ENCODE results near the gene ZNF14. TPM values are rescaled to one million over a fixed set of nuclear protein-coding genes. Genes with fewer than 3 reads are reported as not detected.

ZNF14 gene
- total RNA-seq, 1 donor from 2014 or later, result 21.0 TPM

- H3K79me2 ChIP-seq (ENCODE audit: low read depth), result peaks cover 19% of the 10 kb centered on the region
- H2AFZ ChIP-seq (replicated peaks), result no peak overlapping the region
- H3K9me3 ChIP-seq (ENCODE audit: low read depth), result peaks cover 82% of the 10 kb centered on the region
- H3K27ac Mint-ChIP-seq, result no peak overlapping the region
- H3F3A ChIP-seq (ENCODE audit: low read depth), result peaks cover 22% of the 10 kb centered on the region
- no peak for DNase-seq (ENCODE audit: low spot score)
- H3K9ac ChIP-seq, result no peak overlapping the region
- H3K27me3 Mint-ChIP-seq (ENCODE audit: insufficient read depth, low read depth), result peaks cover 3% of the 10 kb centered on the region
- H3K36me3 ChIP-seq, result peaks cover 67% of the 10 kb centered on the region
- TF ChIP-seq CTCF (IDR thresholded peaks at IDR 0.05), result no peak
- no peak for TF ChIP-seq EZH2 (IDR thresholded peaks at IDR 0.05)
- TF ChIP-seq EZH2phosphoT487 (IDR thresholded peaks at IDR 0.05), result no peak
- no peak overlapping the region for H3K4me3 Mint-ChIP-seq
- peaks cover 80% of the 10 kb centered on the region for H3K36me3 Mint-ChIP-seq
- H4K20me1 ChIP-seq (ENCODE audit: low read depth), result no peaks in the 10 kb centered on the region
- no peak overlapping the region for H3K4me2 ChIP-seq
- H3K9me3 Mint-ChIP-seq, result peaks cover 92% of the 10 kb centered on the region
- peak overlapping the region; percentile 22 for H3K4me3 ChIP-seq
- no peaks in the 10 kb centered on the region for H3K4me1 Mint-ChIP-seq
- no peaks in the 10 kb centered on the region for H3K4me1 ChIP-seq
- no peak overlapping the region for H3K27ac ChIP-seq
- peaks cover 8% of the 10 kb centered on the region for H3K27me3 ChIP-seq
Observed at GRCh38 chr19:19711934-19712828, 20.7 kb downstream of the ZNF14 start.

GRCh38 chr19:19711306-19711933 is 21.5 kb downstream of the ZNF14 start:
- peaks cover 92% of the 10 kb centered on the region for H3K9me3 Mint-ChIP-seq
- no peaks in the 10 kb centered on the region for H3K4me1 Mint-ChIP-seq

GRCh38 chr19:19710506-19710905 is 22.4 kb downstream of the ZNF14 start:
- peaks cover 65% of the 10 kb centered on the region for H3K9me3 ChIP-seq (ENCODE audit: low read depth)
- Mint-ChIP-seq H3K4me1 (no peaks in the 10 kb centered on the region), H3K27me3 (ENCODE audit: insufficient read depth, low read depth) (peaks cover 3% of the 10 kb centered on the region), H3K4me3 (no peak overlapping the region), H3K27ac (no peak overlapping the region), H3K9me3 (peaks cover 92% of the 10 kb centered on the region), H3K36me3 (peaks cover 72% of the 10 kb centered on the region)
- no peak overlapping the region for H3K4me2 ChIP-seq
- H3K27me3 ChIP-seq, result peaks cover 8% of the 10 kb centered on the region
- H3K36me3 ChIP-seq, result peaks cover 60% of the 10 kb centered on the region
- no peaks in the 10 kb centered on the region for H4K20me1 ChIP-seq (ENCODE audit: low read depth)
- peak overlapping the region; percentile 2 for H3K4me3 ChIP-seq
- peaks cover 3% of the 10 kb centered on the region for H3K79me2 ChIP-seq (ENCODE audit: low read depth)
- no peak overlapping the region for H2AFZ ChIP-seq (replicated peaks)
- DNase-seq (ENCODE audit: low spot score), result no peak
- no peaks in the 10 kb centered on the region for H3K4me1 ChIP-seq
- H3K9ac ChIP-seq, result no peak overlapping the region
- TF ChIP-seq EZH2 (IDR thresholded peaks at IDR 0.05) (no peak), CTCF (IDR thresholded peaks at IDR 0.05) (no peak), EZH2phosphoT487 (IDR thresholded peaks at IDR 0.05) (no peak)
- H3F3A ChIP-seq (ENCODE audit: low read depth), result peaks cover 22% of the 10 kb centered on the region
- no peak overlapping the region for H3K27ac ChIP-seq

More at GRCh38 chr19:19711306-19711933, 21.5 kb downstream of the ZNF14 start:
- no peaks in the 10 kb centered on the region for H3K4me1 ChIP-seq
- Mint-ChIP-seq H3K27me3 (ENCODE audit: insufficient read depth, low read depth) (peaks cover 2% of the 10 kb centered on the region), H3K4me3 (no peak overlapping the region), H3K27ac (no peak overlapping the region), H3K36me3 (peaks cover 78% of the 10 kb centered on the region)
- H3F3A ChIP-seq (ENCODE audit: low read depth), result peaks cover 22% of the 10 kb centered on the region
- H4K20me1 ChIP-seq (ENCODE audit: low read depth), result no peaks in the 10 kb centered on the region
- TF ChIP-seq EZH2 (IDR thresholded peaks at IDR 0.05) (no peak), EZH2phosphoT487 (IDR thresholded peaks at IDR 0.05) (no peak), CTCF (IDR thresholded peaks at IDR 0.05) (no peak)
- no peak overlapping the region for H3K27ac ChIP-seq
- H3K4me2 ChIP-seq, result no peak overlapping the region
- H3K36me3 ChIP-seq, result peaks cover 65% of the 10 kb centered on the region
- H3K27me3 ChIP-seq, result peaks cover 8% of the 10 kb centered on the region
- no peak for DNase-seq (ENCODE audit: low spot score)
- no peak overlapping the region for H2AFZ ChIP-seq (replicated peaks)
- peaks cover 74% of the 10 kb centered on the region for H3K9me3 ChIP-seq (ENCODE audit: low read depth)
- H3K4me3 ChIP-seq, result peak overlapping the region; percentile 2
- peaks cover 11% of the 10 kb centered on the region for H3K79me2 ChIP-seq (ENCODE audit: low read depth)
- H3K9ac ChIP-seq, result no peak overlapping the region
